Neural crest cell (in vitro differentiated cells): ENCODE data around the gene PREX1. TPM values are rescaled to one million over a fixed set of nuclear protein-coding genes. Genes with fewer than 3 reads are reported as not detected.
"Not testable (repeated sequence)": the region's sequence is repeated elsewhere in the genome, so short reads cannot be mapped to it uniquely, and the experiment has no call there.

Experiments
- DNase-seq: peaks from one replicate; pipeline ENCODE4 v3.0.0; 2021; ENCODE audit warnings: low read depth, mixed read lengths, low spot score
- H3K27ac Mint-ChIP-seq: one replicate; pipeline ENCODE4 v1.8.0; 2021; ENCODE audit warnings: mild to moderate bottlenecking, mixed read lengths; ENCODE audit not compliant: unreplicated experiment
- H3K27me3 Mint-ChIP-seq: 2 replicates; pipeline ENCODE4 v1.8.0; 2021; ENCODE audit warnings: low read depth, mild to moderate bottlenecking, mixed read lengths
- H3K36me3 Mint-ChIP-seq: 2 replicates; pipeline ENCODE4 v1.8.0; 2021; ENCODE audit warnings: low read depth, mild to moderate bottlenecking, mixed read lengths
- H3K4me1 Mint-ChIP-seq: 2 replicates; pipeline ENCODE4 v1.8.0; 2021; ENCODE audit warnings: mixed read lengths
- H3K4me3 Mint-ChIP-seq: one replicate; pipeline ENCODE4 v1.8.0; 2021; ENCODE audit warnings: mild to moderate bottlenecking, mixed read lengths
- H3K9me3 Mint-ChIP-seq: 2 replicates; pipeline ENCODE4 v1.8.0; 2021; ENCODE audit warnings: mixed read lengths
- CTCF ChIP-seq: fragments of 200-600 bp; sonication (generic); conservative IDR thresholded peaks from 2 replicates; pipeline ENCODE4 v1.5.0; 2021; ENCODE audit warnings: antibody characterized with exemption, mild to moderate bottlenecking
- total RNA-seq: library from RNA; stranded (reverse); gene quantifications from 2 replicates; pipeline ENCODE4 v1.2.1, GENCODE V29; 2021

PREX1 gene
- total RNA-seq, 1 donor from 2014 or later: 72.4 TPM

- no peak for TF ChIP-seq CTCF
- H3K9me3 Mint-ChIP-seq: no peaks in the 10 kb centered on the region
- peaks cover 62% of the 10 kb centered on the region for H3K4me1 Mint-ChIP-seq
- no peaks in the 10 kb centered on the region for H3K27me3 Mint-ChIP-seq
- peak; percentile 45 for DNase-seq
- peak overlapping the region; percentile 43 for H3K27ac Mint-ChIP-seq
- H3K4me3 Mint-ChIP-seq: peak overlapping the region; percentile 99
- H3K36me3 Mint-ChIP-seq: no peaks in the 10 kb centered on the region
These were observed 672 bp downstream of the PREX1 start for GRCh38 chr20:48826883-48827771.

GRCh38 chr20:48826480-48826879 is 1.3 kb downstream of the PREX1 start:
- not testable (repeated sequence) for H3K27me3 Mint-ChIP-seq, H3K36me3 Mint-ChIP-seq
- peak overlapping the region; percentile 99 for H3K4me3 Mint-ChIP-seq

GRCh38 chr20:48826069-48826468 is 1.7 kb downstream of the PREX1 start:
- Mint-ChIP-seq H3K27me3 (no peaks in the 10 kb centered on the region), H3K36me3 (no peaks in the 10 kb centered on the region), H3K4me3 (peak overlapping the region; percentile 99), H3K27ac (peak overlapping the region; percentile 86), H3K9me3 (no peaks in the 10 kb centered on the region), H3K4me1 (peaks cover 52% of the 10 kb centered on the region)
- no peak for TF ChIP-seq CTCF
- no peak for DNase-seq

More at GRCh38 chr20:48826480-48826879, 1.3 kb downstream of the PREX1 start:
- not testable (repeated sequence) for H3K9me3 Mint-ChIP-seq, DNase-seq
- Mint-ChIP-seq H3K4me1 (peaks cover 56% of the 10 kb centered on the region), H3K27ac (peak overlapping the region; percentile 86)

GRCh38 chr20:48825566-48825920 is 2.3 kb downstream of the PREX1 start:
- Mint-ChIP-seq H3K4me1 (peaks cover 52% of the 10 kb centered on the region), H3K4me3 (peak overlapping the region; percentile 99), H3K27me3 (no peaks in the 10 kb centered on the region), H3K27ac (no peak overlapping the region), H3K36me3 (no peaks in the 10 kb centered on the region), H3K9me3 (no peaks in the 10 kb centered on the region)
- TF ChIP-seq CTCF: no peak
- no peak for DNase-seq

- peak overlapping the region; percentile 99 for H3K4me3 Mint-ChIP-seq
- no peaks in the 10 kb centered on the region for H3K9me3 Mint-ChIP-seq
- no peak for TF ChIP-seq CTCF
- H3K36me3 Mint-ChIP-seq: no peaks in the 10 kb centered on the region
- no peak for DNase-seq
- H3K4me1 Mint-ChIP-seq: peaks cover 58% of the 10 kb centered on the region
- peak overlapping the region; percentile 67 for H3K27ac Mint-ChIP-seq
- H3K27me3 Mint-ChIP-seq: no peaks in the 10 kb centered on the region
These were observed 2.8 kb downstream of the PREX1 start for GRCh38 chr20:48824830-48825565.
